Sigmoid colon (tissue), 7 donors: ENCODE measurements around the gene RUNX2. TPM values are rescaled to one million over a fixed set of nuclear protein-coding genes. Genes with fewer than 3 reads are reported as not detected.

Source experiments
- DNase-seq: peaks from one replicate; pipeline ENCODE4 v3.0.0-alpha.2; 2019
- H3K27ac ChIP-seq, 4 donors: fragments of 200-600 bp; sonication (generic); one replicate each; pipeline ENCODE4 v1.5.1; 2016 to 2019; ENCODE audit warnings: mild to moderate bottlenecking in 1 of 4
- H3K27me3 ChIP-seq, 3 donors: fragments of 200-600 bp; sonication (generic); one replicate each; pipeline ENCODE4 v1.5.1; 2019; ENCODE audit warnings: mild to moderate bottlenecking in 1 of 3
- H3K36me3 ChIP-seq, 4 donors: fragments of 200-600 bp; sonication (generic); one replicate each; pipeline ENCODE4 v1.5.1; 2016 to 2019
- H3K4me1 ChIP-seq, 4 donors: fragments of 200-600 bp; sonication (generic); one replicate each; pipeline ENCODE4 v1.5.1; 2017 to 2019
- H3K4me3 ChIP-seq, 4 donors: fragments of 200-600 bp; sonication (generic); one replicate each; pipeline ENCODE4 v1.5.1; 2017 to 2019; ENCODE audit warnings: mild to moderate bottlenecking in 2 of 4, moderate library complexity in 1 of 4
- H3K9me3 ChIP-seq, 4 donors: fragments of 200-600 bp in 3 of 4; sonication (generic) in 3 of 4; one replicate each; pipeline versions ENCODE4 v1.5.1 to v1.6.1; 2013 to 2019
- EP300 ChIP-seq, 4 donors: sonication (generic); formaldehyde crosslinking; IDR thresholded peaks; one replicate each; pipeline ENCODE4 v1.6.1; 2017; ENCODE audit warnings: antibody characterized with exemption in 4 of 4
- POLR2A ChIP-seq, 2 donors: fragments of 450-650 bp; IDR thresholded peaks; one replicate each; pipeline ENCODE4 v1.6.1; 2016; ENCODE audit warnings: antibody characterized with exemption in 2 of 2, mild to moderate bottlenecking in 2 of 2, moderate library complexity in 2 of 2
- POLR2AphosphoS5 ChIP-seq, 4 donors: sonication (generic); formaldehyde crosslinking; IDR thresholded peaks; one replicate each; pipeline ENCODE4 v1.6.1; 2017; ENCODE audit warnings: antibody characterized with exemption in 4 of 4
- WGBS, 2 donors: extraction: QIAGEN DNeasy Blood & Tissue Kit; methylation state at CpG; one replicate each; pipeline ENCODE4 v1.1.7; 2013; 5-methylcytosine and 5-hydroxymethylcytosine counted together
- intact Hi-C: fragments of 100-400 bp; cut with DNase I; formaldehyde crosslinking; loops from one replicate; pipeline ENCODE4 v1.15.1; 2023
- polyA plus RNA-seq, 3 donors: library from polyadenylated mRNA; stranded (reverse); fragments of 200-250 nt; gene quantifications; one replicate each; pipeline ENCODE4 v1.2.3, GENCODE V29; 2013
- total RNA-seq, 4 donors: library from RNA; depleted of rRNA; stranded (reverse); fragments of >200 nt; gene quantifications; one replicate each; pipeline ENCODE4 v1.1.0, GENCODE V29; 2016
- TF ChIP-seq, protein P1 (sequence below), 4 experiments: fragments of 450-650 bp in 3 of 4; fragments of 200-600 bp in 1 of 4; IDR thresholded peaks; one replicate each; pipeline ENCODE4 v1.5.1; 2016 to 2019; ENCODE audit warnings: antibody characterized with exemption in 4 of 4, mild to moderate bottlenecking in 3 of 4, moderate library complexity in 2 of 4
- donor health status: healthy with polysubstance abuse.
- donor health status: Bipolar disorder and iron deficiency.
- donor health status: healthy.

RUNX2 gene
- total and polyA plus RNA-seq, 7 donors: 0.92 to 4.7 (median 2.9) TPM

DNA sequence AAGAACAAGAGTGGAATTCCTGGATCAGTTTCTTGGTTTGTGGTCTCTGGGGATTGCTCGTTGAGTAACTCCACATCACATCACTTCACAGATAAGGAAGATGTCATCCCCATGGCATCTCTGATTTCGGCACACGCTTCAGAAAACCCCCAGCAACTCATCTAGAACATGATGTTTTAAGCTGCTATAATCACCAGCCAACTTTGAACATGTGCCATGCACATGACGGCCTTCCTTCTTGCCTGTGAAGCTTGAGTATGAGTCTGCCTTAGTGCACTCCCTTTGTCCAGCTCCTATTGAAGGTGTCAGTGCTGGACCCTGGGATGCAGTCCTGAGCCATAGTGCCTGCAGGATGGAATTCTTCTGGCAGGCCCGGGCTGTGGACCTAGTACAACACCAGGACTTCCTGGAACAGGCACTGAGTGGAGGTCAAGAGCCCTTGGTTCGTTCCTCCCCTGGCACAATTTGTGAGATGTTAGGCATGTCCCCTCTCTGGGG lies 281.1 kb downstream of the RUNX2 start:
- Histone ChIP-seq H3K36me3 (no peaks in the 10 kb centered on the region), H3K27me3 (no peaks in the 10 kb centered on the region), H3K4me1 (peaks cover 0 to 17% (median 0%) of the 10 kb centered on the region in 4 donors), H3K27ac (no peak overlapping the region), H3K4me3 (no peak overlapping the region), H3K9me3 (no peaks in the 10 kb centered on the region)
- DNase-seq: no peak
- 84 to 92% methylated on average over 6 of the region's 6 CpGs for WGBS, 2 donors
- intact Hi-C loops: no loop called here
- TF ChIP-seq, protein P1, sequence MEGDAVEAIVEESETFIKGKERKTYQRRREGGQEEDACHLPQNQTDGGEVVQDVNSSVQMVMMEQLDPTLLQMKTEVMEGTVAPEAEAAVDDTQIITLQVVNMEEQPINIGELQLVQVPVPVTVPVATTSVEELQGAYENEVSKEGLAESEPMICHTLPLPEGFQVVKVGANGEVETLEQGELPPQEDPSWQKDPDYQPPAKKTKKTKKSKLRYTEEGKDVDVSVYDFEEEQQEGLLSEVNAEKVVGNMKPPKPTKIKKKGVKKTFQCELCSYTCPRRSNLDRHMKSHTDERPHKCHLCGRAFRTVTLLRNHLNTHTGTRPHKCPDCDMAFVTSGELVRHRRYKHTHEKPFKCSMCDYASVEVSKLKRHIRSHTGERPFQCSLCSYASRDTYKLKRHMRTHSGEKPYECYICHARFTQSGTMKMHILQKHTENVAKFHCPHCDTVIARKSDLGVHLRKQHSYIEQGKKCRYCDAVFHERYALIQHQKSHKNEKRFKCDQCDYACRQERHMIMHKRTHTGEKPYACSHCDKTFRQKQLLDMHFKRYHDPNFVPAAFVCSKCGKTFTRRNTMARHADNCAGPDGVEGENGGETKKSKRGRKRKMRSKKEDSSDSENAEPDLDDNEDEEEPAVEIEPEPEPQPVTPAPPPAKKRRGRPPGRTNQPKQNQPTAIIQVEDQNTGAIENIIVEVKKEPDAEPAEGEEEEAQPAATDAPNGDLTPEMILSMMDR (IDR thresholded peaks at IDR 0.05): no peak
- TF ChIP-seq POLR2A (IDR thresholded peaks at IDR 0.05): no peak
- no peak for TF ChIP-seq EP300 (IDR thresholded peaks at IDR 0.05)
- no peak for TF ChIP-seq POLR2AphosphoS5 (IDR thresholded peaks at IDR 0.05)

DNA sequence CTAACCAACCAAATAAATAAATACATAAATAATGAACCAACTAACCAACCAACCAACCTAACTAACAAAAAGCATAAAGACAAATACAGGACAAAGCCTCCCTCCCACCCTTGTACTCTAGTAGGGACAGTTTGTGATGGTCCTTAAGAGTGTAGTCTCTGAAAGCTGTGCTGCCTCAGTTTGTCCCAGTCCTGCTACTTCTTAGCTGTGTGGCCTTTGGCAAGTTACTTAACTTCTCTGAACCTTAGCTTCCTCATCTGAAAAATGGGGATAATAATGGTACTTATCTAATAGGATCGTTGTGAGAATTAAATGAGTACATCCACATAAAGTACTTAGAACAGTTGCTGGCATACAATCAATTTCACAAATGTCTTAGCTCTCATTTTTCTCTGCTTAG lies 282.2 kb downstream of the RUNX2 start:
- Histone ChIP-seq H3K4me1 (peaks cover 0 to 18% (median 0%) of the 10 kb centered on the region in 4 donors), H3K27ac (no peak overlapping the region), H3K4me3 (no peak overlapping the region), H3K9me3 (no peaks in the 10 kb centered on the region), H3K36me3 (no peaks in the 10 kb centered on the region), H3K27me3 (no peaks in the 10 kb centered on the region)
- DNase-seq: no peak
- intact Hi-C loops: no loop called here
- 15 to 60% methylated on average over 1 of the region's 1 CpG for WGBS, 2 donors
- TF ChIP-seq, protein P1 (IDR thresholded peaks at IDR 0.05): no peak
- TF ChIP-seq POLR2A (IDR thresholded peaks at IDR 0.05) (no peak), POLR2AphosphoS5 (IDR thresholded peaks at IDR 0.05) (no peak)

DNA sequence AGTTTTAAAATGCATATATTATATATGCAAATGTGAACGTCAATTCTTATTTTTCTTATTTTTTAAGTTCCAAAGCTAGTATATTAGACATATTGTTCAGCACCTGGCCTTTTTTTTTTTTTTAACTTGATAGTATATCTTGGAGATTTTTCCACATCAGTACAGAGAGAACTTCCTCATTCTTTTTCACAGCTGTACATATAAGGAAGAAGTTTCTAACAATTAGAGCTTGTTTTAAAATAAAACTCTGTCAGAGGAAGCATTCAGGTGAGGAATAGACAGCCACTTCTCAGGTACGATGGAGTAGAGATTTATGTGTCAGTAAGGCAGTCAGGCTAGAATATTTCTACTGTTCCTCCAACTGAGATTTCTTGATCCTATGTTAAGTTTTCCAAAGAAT lies 282.7 kb downstream of the RUNX2 start:
- WGBS, 2 donors: 14 to 41% methylated on average over 2 of the region's 2 CpGs
- intact Hi-C loops: no loop called here
- TF ChIP-seq POLR2A (IDR thresholded peaks at IDR 0.05) (no peak), EP300 (IDR thresholded peaks at IDR 0.05) (no peak), POLR2AphosphoS5 (IDR thresholded peaks at IDR 0.05) (no peak)
- TF ChIP-seq, protein P1 (IDR thresholded peaks at IDR 0.05): no peak
- Histone ChIP-seq H3K4me1 (peaks cover 0 to 18% (median 0%) of the 10 kb centered on the region in 4 donors), H3K9me3 (no peaks in the 10 kb centered on the region), H3K4me3 (no peak overlapping the region), H3K36me3 (no peaks in the 10 kb centered on the region), H3K27ac (no peak overlapping the region), H3K27me3 (no peaks in the 10 kb centered on the region)
- no peak for DNase-seq

DNA sequence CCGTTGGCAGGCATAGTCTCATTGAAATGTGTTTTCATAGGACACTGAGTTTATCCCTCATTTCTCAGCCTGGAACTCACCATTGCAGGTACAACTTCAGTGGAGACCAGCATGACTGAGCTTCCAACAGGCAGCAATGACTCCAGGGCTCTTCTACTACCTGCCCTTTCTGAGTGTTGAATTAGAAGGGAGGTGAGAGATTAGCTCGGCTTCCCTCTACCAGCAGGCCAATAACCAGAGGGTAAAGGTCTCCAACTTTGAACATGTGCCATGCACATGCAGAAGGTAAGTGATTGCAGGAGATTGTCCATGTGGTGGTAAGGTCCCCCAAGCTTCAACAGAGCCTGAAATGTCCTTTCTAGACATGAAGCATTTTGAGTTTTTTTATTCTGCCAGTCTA lies 283.4 kb downstream of the RUNX2 start:
- intact Hi-C loops: no loop called here
- no peaks in the 10 kb centered on the region for H3K27me3 ChIP-seq

More for the DNA sequence above, 283.4 kb downstream of the RUNX2 start:
- no peaks in the 10 kb centered on the region for H3K9me3 ChIP-seq
- no peak overlapping the region for H3K27ac ChIP-seq
- H3K36me3 ChIP-seq: no peaks in the 10 kb centered on the region
- H3K4me3 ChIP-seq: no peak overlapping the region
- no peak for DNase-seq
- TF ChIP-seq POLR2A (IDR thresholded peaks at IDR 0.05): no peak
- no peak for TF ChIP-seq POLR2AphosphoS5 (IDR thresholded peaks at IDR 0.05)
- no peak for TF ChIP-seq EP300 (IDR thresholded peaks at IDR 0.05)
- TF ChIP-seq, protein P1 (IDR thresholded peaks at IDR 0.05): no peak
- 28 to 73% methylated on average over 2 of the region's 2 CpGs for WGBS, 2 donors
- peaks cover 0 to 18% (median 0%) of the 10 kb centered on the region in 4 donors for H3K4me1 ChIP-seq
